ENCODE data around the gene DSCAM. TPM values are rescaled to one million over a fixed set of nuclear protein-coding genes. Genes with fewer than 3 reads are reported as not detected.

DSCAM gene
- total RNA-seq, 1 donor from 2014 or later = not detected

DNA sequence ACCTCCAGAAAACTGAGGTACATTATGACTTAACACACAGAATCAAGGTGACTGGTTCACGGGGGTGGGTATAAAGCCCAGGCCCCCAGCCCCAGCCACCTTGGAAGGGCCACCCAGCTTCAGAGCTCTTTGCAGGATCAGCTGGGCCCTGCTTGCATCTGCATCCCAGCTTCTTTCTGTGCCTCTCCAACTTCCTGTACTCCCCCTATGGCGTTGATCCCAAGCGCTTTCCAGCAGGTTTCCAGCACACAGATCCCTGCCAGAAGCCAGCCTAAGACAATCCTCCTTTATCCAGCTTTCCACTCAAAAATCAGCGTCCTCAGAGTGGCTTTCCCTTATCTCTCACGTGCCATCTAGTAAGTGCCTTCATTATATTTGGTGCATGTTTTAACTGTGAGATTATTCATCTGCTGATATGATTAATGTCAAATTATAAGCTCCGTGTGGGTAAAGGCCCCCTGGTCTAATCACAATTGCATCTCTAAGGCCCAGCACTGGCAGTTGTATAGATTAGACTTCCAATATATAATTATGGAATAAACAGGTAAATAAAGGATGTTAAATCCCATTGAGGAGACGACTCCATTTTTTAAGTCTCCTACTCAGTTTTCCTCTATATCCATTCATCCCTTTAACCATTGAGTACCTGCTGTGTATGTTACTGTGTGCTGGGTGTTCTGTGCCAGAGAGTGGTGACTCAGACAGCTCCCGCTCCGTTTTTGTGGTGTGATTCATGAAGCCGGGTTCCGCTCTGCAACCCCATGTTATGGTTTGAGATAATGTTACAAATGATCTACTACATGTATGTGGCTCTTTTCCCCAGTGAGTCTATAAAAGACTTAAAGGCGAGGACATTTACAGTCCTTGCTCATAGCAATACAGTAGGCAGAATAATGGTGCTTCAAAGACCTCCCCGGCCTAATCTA is 592.2 kb downstream of the DSCAM start:
- no peaks in the 10 kb centered on the region for H3K4me1 ChIP-seq
- H3K27ac ChIP-seq = no peak overlapping the region
- TF ChIP-seq, protein P1, sequence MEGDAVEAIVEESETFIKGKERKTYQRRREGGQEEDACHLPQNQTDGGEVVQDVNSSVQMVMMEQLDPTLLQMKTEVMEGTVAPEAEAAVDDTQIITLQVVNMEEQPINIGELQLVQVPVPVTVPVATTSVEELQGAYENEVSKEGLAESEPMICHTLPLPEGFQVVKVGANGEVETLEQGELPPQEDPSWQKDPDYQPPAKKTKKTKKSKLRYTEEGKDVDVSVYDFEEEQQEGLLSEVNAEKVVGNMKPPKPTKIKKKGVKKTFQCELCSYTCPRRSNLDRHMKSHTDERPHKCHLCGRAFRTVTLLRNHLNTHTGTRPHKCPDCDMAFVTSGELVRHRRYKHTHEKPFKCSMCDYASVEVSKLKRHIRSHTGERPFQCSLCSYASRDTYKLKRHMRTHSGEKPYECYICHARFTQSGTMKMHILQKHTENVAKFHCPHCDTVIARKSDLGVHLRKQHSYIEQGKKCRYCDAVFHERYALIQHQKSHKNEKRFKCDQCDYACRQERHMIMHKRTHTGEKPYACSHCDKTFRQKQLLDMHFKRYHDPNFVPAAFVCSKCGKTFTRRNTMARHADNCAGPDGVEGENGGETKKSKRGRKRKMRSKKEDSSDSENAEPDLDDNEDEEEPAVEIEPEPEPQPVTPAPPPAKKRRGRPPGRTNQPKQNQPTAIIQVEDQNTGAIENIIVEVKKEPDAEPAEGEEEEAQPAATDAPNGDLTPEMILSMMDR (IDR thresholded peaks at IDR 0.05) = no peak
- H3K27me3 ChIP-seq = no peaks in the 10 kb centered on the region
- no peak overlapping the region for H3K4me3 ChIP-seq
- intact Hi-C loops (cut with DNase I) = no loop called here
- DNase-seq (ENCODE audit: low spot score in 2 of 2) = no peak
- H3K9me3 ChIP-seq = no peaks in the 10 kb centered on the region
- H3K36me3 ChIP-seq = no peaks in the 10 kb centered on the region

DNA sequence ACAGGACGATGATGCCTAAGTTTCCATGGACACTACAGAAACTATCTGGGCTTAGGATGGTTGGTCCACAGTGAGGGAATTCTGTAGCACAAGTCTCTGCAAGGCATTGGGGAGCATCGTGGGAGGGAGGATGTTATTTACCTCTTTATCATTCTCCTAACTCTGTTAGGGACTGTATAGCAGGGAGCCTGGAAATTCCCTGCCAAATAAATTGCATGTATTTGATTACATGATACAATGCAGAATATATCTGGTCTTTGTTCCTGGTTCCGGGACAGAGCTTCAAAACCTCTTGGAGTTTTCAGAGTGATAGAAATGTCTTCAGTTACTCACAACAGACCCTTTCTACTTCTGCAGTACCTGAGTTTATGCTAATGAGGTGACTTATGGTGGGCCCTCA is 593.8 kb downstream of the DSCAM start:
- intact Hi-C loops (cut with DNase I) = no loop called here

DNA sequence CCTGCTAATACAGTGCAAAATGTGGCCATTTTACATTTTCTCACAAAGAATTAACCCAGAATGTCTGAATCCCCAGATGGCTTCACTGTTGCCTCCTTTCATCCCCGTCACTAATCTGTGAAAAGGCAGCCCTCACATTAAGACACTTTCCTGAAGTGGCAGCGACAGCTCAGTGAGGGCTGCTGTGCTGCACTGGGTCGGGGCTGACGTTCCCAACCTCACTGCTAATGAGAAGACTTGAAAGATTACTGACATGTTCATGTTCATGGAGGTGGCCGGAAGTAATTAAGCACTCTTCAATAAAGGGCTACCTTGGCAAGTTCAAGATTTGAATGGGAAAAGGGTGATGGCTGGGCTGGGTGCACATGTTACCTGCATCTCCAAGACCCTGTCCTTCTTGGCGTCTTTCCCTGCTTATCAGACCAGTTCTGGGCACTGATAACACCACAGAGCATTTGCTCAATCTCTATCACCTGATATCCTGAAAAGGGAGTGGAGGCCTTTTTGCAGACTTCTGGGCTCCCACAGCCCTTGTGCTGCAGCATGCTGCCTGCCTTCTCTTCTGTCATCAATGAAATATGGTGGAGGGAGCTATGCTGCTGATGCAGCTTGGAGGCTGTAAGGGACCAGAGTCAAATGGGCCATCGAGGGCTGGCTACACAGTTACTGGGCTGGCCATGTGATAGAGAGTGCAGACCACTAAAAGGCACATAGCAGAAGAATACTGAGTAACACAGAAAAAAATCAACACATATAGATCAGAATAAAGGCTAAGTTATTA is 596.3 kb downstream of the DSCAM start:
- Histone ChIP-seq H3K27ac (no peak overlapping the region), H3K9me3 (no peaks in the 10 kb centered on the region)
- intact Hi-C loops (cut with DNase I) = no loop called here

More for the DNA sequence above, 593.8 kb downstream of the DSCAM start:
- Histone ChIP-seq H3K9me3 (no peaks in the 10 kb centered on the region), H3K4me1 (no peaks in the 10 kb centered on the region), H3K27me3 (no peaks in the 10 kb centered on the region), H3K36me3 (no peaks in the 10 kb centered on the region), H3K27ac (no peak overlapping the region), H3K4me3 (no peak overlapping the region)
- no peak for DNase-seq (ENCODE audit: low spot score in 2 of 2)
- TF ChIP-seq, protein P1 (IDR thresholded peaks at IDR 0.05) = no peak

DNA sequence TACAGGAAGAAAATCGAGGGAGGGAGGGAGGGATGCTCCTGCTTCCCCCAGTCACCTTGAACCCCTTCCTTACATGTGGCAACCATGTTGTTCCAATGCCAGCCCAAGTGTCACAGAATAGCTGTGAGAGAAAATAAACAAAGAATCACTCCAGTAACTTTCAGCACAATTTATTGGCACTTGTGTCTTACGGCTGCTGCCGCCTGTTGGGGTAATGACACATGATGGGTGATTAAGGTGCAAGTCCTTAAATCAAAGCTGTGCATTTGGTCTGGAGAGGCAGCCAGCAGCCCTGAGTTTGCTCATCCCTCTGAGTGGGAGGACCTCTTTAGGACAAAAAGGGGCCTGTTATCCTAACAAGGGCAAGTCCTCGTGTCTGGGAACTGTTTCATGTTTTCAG is 602.0 kb downstream of the DSCAM start:
- Histone ChIP-seq H3K36me3 (no peaks in the 10 kb centered on the region), H3K4me3 (no peak overlapping the region), H3K9me3 (no peaks in the 10 kb centered on the region), H3K4me1 (no peaks in the 10 kb centered on the region), H3K27ac (no peak overlapping the region), H3K27me3 (no peaks in the 10 kb centered on the region)
- intact Hi-C loops (cut with DNase I) = no loop called here
- TF ChIP-seq, protein P1 (IDR thresholded peaks at IDR 0.05) = no peak
- no peak for DNase-seq (ENCODE audit: low spot score in 2 of 2)

More for the DNA sequence above, 596.3 kb downstream of the DSCAM start:
- no peak for DNase-seq (ENCODE audit: low spot score in 2 of 2)
- Histone ChIP-seq H3K27me3 (no peaks in the 10 kb centered on the region), H3K4me3 (no peak overlapping the region), H3K36me3 (no peaks in the 10 kb centered on the region), H3K4me1 (no peaks in the 10 kb centered on the region)
- TF ChIP-seq, protein P1 (IDR thresholded peaks at IDR 0.05) = no peak

DNA sequence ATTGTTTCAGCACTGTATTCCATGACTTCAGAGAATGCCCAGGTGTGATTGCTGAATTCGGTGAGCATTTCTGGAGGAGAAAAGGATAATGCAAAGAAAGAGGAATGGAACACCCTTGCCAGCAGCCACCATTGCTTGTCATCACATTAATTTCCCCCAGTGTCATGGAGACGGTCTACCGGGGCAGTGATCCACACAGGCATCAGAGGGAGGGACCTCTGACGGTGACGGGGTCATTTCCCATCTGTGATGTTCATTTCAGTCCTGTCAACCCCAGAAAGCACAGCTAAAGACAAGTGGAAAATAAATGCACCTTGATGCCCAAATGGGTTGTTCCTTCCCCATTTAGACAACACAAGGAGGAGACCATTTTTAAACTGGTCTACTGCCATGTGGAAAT is 603.3 kb downstream of the DSCAM start:
- TF ChIP-seq, protein P1 (IDR thresholded peaks at IDR 0.05) = no peak
- Histone ChIP-seq H3K4me1 (no peaks in the 10 kb centered on the region), H3K27me3 (no peaks in the 10 kb centered on the region), H3K27ac (no peak overlapping the region), H3K4me3 (no peak overlapping the region), H3K36me3 (no peaks in the 10 kb centered on the region), H3K9me3 (no peaks in the 10 kb centered on the region)
- DNase-seq (ENCODE audit: low spot score in 2 of 2) = no peak
- intact Hi-C loops (cut with DNase I) = no loop called here
